Right ventricle myocardium superior (tissue), 1 donor: ENCODE data around the gene TRAF2. TPM values are rescaled to one million over a fixed set of nuclear protein-coding genes. Genes with fewer than 3 reads are reported as not detected.

ENCODE experiments used
- ATAC-seq: fragments of 200-7000 bp; cut with Tn5 transposase; one replicate; pipeline ENCODE4 v1.9.1; 2020; ENCODE audit warnings: mild to moderate bottlenecking; ENCODE audit not compliant: poor library complexity
- DNase-seq: peaks from one replicate; pipeline ENCODE4 v3.0.0-alpha.2; 2020
- intact Hi-C: fragments of 100-400 bp; cut with DNase I; formaldehyde crosslinking; loops from one replicate; pipeline ENCODE4 v1.11.2; 2022
- microRNA-seq: library from miRNA; unstranded; fragments of <30 nt; microRNA quantifications from one replicate; pipeline ENCODE4 v1.2.0, GENCODE V29; 2020
- total RNA-seq: library from RNA; stranded (reverse); fragmentation: NEBNext Ultra II Directional; extraction: Animal tissue kit (Norgen Biotek cat#: 25700); gene quantifications from one replicate; pipeline ENCODE4 v1.2.1, GENCODE V29; 2021
- donor health status: DM: no; HTN: yes; CAD: no; lungs with severe emphysema.

Gene TRAF2
- total RNA-seq, 1 donor from 2014 or later: 9.1 TPM

DNA sequence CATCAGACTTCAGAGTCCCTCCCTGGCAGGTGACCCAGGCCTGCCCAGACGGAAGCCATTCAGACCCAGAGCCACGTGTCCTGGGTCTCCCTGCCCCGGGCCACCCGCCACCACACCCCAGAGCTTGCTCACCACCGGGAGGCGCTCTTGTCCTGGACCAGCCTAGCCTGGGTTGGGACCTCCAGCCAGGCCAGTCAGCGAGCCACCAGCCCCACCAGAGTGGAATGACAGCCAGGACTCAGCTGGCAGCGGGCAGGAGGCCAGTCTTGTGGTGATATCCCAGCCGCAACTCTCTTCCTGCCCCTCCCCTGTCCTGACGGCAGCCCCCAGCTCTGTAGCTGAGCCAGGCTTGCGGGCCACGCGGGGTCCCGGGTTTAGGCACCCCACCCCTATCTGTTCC, 89.3 kb downstream of the TRAF2 start:
- intact Hi-C loops: loop anchor here (2.0 kb wide), 1 partner anchor 27 kb away; no protein-coding TSS in a partner anchor
- DNase-seq: peak; percentile 79
- ATAC-seq: no peak

Small RNA genes lying within 50 kb of the gene (microRNA-seq; reads per million reads assigned to microRNA genes)
- not detected for gene MIR4479

Other genes with a start within 250 kb of the TRAF2 start
- gene EGFL7, start 223.6 kb upstream of the TRAF2 start, total RNA-seq: 61.5 TPM
- gene AGPAT2, start 199.1 kb upstream of the TRAF2 start, total RNA-seq: 48.6 TPM
- gene DIPK1B, start 173.9 kb upstream of the TRAF2 start, total RNA-seq: 15.1 TPM
- 7.7 TPM for gene LCN10, start 143.6 kb upstream of the TRAF2 start, total RNA-seq
- gene LCN6, start 138.0 kb upstream of the TRAF2 start, total RNA-seq: 13.0 TPM
- not detected for gene LCN8, start 128.3 kb upstream of the TRAF2 start, total RNA-seq
- gene LCN15, start 122.0 kb upstream of the TRAF2 start, total RNA-seq: not detected
- 70.9 TPM for gene TMEM141, start 95.2 kb upstream of the TRAF2 start, total RNA-seq
- 1.5 TPM for gene CCDC183, start 90.2 kb upstream of the TRAF2 start, total RNA-seq
- gene RABL6, start 78.6 kb upstream of the TRAF2 start, total RNA-seq: 68.0 TPM
- 7.3 TPM for gene AJM1, start 44.0 kb upstream of the TRAF2 start, total RNA-seq
- 345 TPM for gene PHPT1, start 37.1 kb upstream of the TRAF2 start, total RNA-seq
- gene MAMDC4, start 34.2 kb upstream of the TRAF2 start, total RNA-seq: 13.2 TPM
- 325 TPM for gene EDF1, start 20.2 kb upstream of the TRAF2 start, total RNA-seq
- gene FBXW5, start 58.2 kb downstream of the TRAF2 start, total RNA-seq: 142 TPM
- gene C8G, start 58.7 kb downstream of the TRAF2 start, total RNA-seq: 1.1 TPM
- 2.1 TPM for gene LCN12, start 65.8 kb downstream of the TRAF2 start, total RNA-seq
- gene PTGDS, start 91.0 kb downstream of the TRAF2 start, total RNA-seq: 6,152 TPM
- gene LCNL1, start 96.5 kb downstream of the TRAF2 start, total RNA-seq: 9.7 TPM
- gene PAXX, start 105.9 kb downstream of the TRAF2 start, total RNA-seq: 19.4 TPM
- 2.7 TPM for gene CLIC3, start 110.1 kb downstream of the TRAF2 start, total RNA-seq
- gene ABCA2, start 141.7 kb downstream of the TRAF2 start, total RNA-seq: 26.7 TPM
- gene FUT7, start 145.6 kb downstream of the TRAF2 start, total RNA-seq: not detected
- gene NPDC1, start 159.7 kb downstream of the TRAF2 start, total RNA-seq: 59.1 TPM
- gene ENTPD2, start 167.5 kb downstream of the TRAF2 start, total RNA-seq: 1.9 TPM
- 0.22 TPM for gene SAPCD2, start 184.0 kb downstream of the TRAF2 start, total RNA-seq
- 11.3 TPM for gene UAP1L1, start 191.0 kb downstream of the TRAF2 start, total RNA-seq
- gene MAN1B1, start 200.5 kb downstream of the TRAF2 start, total RNA-seq: 20.3 TPM
- gene DPP7, start 228.2 kb downstream of the TRAF2 start, total RNA-seq: 153 TPM